GM19397 (cell line): Measurements from ENCODE around the gene PHEX.

Experiments
- ATAC-seq: cut with Tn5 transposase; IDR thresholded peaks from one replicate; pipeline ENCODE4 v1.9.1; 2021; ENCODE audit warnings: mild to moderate bottlenecking, moderate library complexity; ENCODE audit not compliant: unreplicated experiment

Gene PHEX

GRCh38 chrX:22097012-22097694, 65.0 kb downstream of the PHEX start:
- ATAC-seq = no peak

DNA sequence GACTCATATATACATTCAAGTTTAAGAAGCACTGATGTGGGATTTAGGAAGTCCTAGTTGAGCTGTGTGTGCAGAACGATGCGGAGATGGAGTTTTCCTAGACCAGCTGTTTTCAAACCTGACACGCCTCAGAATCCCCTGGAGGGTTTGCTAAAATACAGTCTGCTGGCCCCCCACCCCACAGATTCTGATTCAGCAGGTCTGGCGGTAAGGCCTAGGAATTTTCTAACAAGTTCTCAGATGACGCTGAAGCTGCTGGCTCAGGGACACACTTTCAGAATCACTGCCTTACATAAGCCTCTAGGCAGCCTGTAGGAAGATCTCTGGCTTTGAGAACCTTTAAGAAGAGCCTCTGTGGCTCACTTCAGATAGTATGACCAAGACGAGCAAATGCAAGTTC, 73.1 kb downstream of the PHEX start:
- no peak for ATAC-seq

DNA sequence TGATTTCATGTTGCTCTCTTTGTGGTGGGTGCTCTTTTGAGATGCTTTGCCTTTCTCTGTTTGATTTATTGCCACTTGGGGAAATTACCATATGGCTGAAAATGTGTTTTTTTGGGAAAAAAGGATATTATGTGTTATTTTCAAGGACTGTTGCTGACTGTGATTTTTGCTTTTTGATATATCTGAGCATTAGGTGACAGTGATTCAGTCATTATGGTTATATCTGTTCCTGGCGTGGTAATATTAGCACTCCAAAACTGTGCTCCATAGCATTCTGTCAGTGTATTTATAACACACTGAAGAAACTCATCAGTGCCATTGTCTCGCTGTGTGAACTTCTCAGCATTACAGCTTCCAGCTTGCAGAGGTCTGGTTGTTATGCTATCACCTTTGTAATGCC, 73.8 kb downstream of the PHEX start:
- no peak for ATAC-seq

DNA sequence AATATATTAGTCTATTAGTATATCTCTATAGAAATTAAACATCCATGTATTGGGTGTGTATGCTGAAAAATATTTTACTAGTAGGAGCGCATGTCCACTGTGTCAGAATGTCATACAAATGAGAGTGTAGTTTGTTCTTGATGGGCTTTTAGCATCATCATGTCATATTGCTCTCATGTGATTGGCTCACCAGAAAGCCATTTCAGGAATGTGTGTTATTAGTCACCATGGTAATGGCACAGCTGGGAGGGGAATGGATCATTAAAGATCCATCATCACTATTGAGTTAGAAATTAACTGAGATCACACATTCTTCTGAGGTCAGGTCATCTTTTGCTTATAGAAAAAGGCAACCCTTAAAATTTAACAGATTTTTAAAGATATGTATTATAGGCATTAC, 77.3 kb downstream of the PHEX start:
- no peak for ATAC-seq

GRCh38 chrX:22110729-22111494, 78.8 kb downstream of the PHEX start:
- ATAC-seq = no peak

- no peak for ATAC-seq
These were observed 84.8 kb downstream of the PHEX start for GRCh38 chrX:22116605-22117546.

GRCh38 chrX:22117633-22118032, 85.5 kb downstream of the PHEX start:
- ATAC-seq = no peak

- no peak for ATAC-seq
These were observed 86.2 kb downstream of the PHEX start for GRCh38 chrX:22118161-22118830.

GRCh38 chrX:22121161-22121560, 89.0 kb downstream of the PHEX start:
- no peak for ATAC-seq

DNA sequence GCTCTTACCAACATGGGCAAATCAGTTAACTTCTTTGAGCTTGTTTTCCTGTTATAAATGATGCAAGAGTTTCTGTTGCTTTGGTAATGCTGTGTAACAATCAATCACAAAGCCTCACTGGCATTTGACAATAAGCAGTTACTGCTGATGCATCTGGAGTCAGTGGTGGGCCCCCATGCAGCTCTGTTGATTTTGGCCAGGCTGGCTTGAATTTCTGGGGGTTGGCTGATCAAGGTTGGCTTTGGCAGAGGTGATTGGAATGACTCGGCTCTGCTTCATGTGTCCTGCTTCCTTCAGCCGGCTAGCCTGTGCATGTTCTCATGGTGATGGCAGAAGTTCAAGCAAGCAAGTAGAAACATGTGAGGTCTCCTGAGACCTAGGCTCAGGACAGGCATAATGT, 90.4 kb downstream of the PHEX start:
- no peak for ATAC-seq

DNA sequence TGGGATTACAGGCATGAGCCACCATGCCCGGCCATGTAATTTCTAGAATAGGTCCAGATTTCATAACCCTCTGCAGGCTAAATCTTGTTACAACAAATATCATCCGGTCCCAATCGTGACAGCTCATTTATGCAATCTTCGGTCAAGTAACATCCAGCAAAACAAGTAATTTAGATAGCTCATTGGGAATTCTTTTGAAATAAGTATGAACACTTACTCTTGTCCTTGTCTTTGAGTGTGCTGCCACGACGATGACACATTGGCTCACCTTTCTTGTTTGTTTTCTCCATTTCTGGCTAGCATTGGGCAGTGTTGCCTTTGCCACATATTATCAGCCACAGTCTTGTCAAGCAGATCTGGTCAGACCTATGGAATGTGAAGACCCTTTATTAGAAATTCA, 92.0 kb downstream of the PHEX start:
- ATAC-seq = no peak

- no peak for ATAC-seq
These were observed 93.4 kb downstream of the PHEX start for GRCh38 chrX:22125481-22125880.

- no peak for ATAC-seq
These were observed 94.2 kb downstream of the PHEX start for GRCh38 chrX:22126327-22126726.

DNA sequence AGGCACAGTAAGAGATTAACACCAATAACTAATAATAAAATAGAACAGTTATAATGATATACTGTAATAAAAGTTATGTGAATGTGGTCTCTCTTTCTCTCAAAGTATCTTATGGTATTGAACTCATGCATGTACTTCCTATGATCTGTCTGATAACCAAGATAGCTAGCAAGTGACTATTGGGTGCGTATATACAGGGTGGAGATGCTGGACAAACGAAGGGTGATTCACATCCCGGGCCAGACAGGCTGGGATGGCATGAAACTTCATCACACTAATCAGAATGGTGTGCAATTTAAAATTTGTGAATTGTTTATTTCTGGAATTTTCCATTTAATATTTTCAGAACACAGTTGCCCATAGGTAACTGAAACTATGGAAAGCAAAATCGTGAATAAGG, 96.8 kb downstream of the PHEX start:
- no peak for ATAC-seq

GRCh38 chrX:22134681-22135080, 102.6 kb downstream of the PHEX start:
- ATAC-seq = no peak

DNA sequence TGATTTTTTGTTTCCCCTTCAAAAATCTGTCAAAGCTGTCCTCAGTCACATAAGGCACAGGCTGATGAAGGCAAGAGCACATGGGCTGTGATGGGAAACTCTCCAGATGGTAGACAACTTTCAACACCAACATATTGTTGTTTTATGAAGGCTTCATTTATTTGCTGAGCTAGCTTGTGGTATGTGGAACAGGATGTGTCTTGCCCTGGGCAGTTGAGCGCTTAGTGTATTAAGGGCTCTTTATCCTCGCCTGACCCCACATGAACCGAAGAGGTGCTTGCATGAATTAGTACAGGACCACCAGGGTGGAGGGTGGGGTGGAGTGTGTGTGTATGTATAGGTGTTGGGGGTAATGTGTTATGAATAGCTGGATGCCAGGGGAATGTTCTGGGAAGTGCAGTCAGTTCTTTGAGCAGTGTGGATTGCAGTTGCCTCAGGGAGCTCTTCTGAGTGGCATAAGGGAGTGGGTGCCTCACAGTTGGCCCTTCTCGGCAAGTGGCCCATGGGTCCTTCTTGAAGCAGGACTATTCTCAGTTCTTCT, 103.1 kb downstream of the PHEX start:
- ATAC-seq = no peak

DNA sequence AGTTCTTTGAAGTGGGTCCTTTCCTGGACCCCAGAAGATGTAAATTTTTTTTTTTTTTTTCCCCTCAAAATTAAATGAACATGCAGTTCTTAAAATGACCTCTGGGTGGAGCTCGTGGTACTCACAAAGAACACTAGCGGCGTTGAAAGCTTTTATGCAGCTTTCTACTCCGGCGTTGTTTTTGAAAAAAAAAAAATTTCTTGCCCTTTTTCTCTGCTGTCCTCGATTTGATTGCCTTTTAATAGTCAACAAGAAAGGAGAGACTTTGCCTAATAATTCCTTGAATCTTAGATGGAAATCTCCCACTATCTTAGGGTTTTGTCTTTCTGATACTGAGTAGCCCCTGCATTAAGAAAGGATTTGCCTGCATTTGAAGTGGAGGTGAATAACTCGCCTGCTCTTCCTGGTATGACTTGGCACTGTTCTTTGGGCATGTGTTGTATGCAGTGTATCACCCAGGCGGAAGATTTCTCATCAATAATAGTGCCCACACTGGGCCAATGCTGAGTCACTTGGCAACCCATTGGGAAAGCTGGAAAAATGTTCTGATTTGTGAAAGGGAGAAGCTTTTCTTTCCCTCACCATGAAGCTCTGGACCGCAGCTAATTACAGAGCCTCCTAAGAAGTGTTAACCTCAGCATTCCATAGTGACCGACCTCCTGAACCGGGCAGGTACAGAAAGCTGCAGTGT, 104.0 kb downstream of the PHEX start:
- ATAC-seq = no peak

DNA sequence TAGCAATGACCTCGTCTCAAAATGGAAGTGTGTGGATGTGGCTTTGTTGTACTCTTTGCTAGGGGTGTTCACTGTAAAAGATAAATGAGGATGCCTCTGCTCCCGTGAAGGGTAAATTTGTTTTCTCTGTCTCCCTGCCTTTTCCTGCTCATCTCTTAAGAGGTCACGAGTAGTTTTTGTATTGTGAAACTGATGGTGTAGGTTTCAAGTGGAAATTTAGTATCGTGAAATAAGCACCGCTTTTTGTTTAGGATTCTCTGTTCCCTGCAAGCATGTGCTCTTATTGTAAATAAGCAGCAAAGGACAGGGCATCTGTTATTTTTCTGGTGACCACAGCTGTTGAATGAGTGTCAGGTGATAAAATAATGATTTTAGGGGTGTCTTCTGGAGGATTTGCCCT, 104.6 kb downstream of the PHEX start:
- no peak for ATAC-seq

GRCh38 chrX:22139822-22140221, 107.7 kb downstream of the PHEX start:
- ATAC-seq = no peak
